GM23248 (cell line): ENCODE measurements around the gene ADAMTSL2. TPM values are rescaled to one million over a fixed set of nuclear protein-coding genes. Genes with fewer than 3 reads are reported as not detected.

ENCODE experiments used
- DNase-seq: peaks from one replicate; pipeline ENCODE4 v3.0.0-alpha.2; 2015
- H2AFZ ChIP-seq: fragments of 200-600 bp; sonication (generic); 2 replicates; pipeline ENCODE4 v1.6.1; 2016; ENCODE audit warnings: antibody characterized with exemption
- H3F3A ChIP-seq: fragments of 200-600 bp; sonication (generic); 2 replicates; pipeline ENCODE4 v1.6.1; 2016; ENCODE audit warnings: mild to moderate bottlenecking, antibody characterized with exemption, mixed run types; ENCODE audit not compliant: insufficient read depth
- H3K27ac ChIP-seq: fragments of 200-600 bp; sonication (generic); 2 replicates; pipeline ENCODE4 v1.5.1; 2016; ENCODE audit warnings: mild to moderate bottlenecking
- H3K27me3 ChIP-seq: fragments of 200-600 bp; sonication (generic); replicated peaks from 2 replicates; pipeline ENCODE4 v1.6.1; 2016; ENCODE audit warnings: mild to moderate bottlenecking; ENCODE audit not compliant: insufficient read depth
- H3K36me3 ChIP-seq: fragments of 200-600 bp; sonication (generic); 2 replicates; pipeline ENCODE4 v1.6.1; 2016; ENCODE audit warnings: low read depth, mild to moderate bottlenecking
- H3K4me1 ChIP-seq: fragments of 200-600 bp; sonication (generic); 2 replicates; pipeline ENCODE4 v1.6.1; 2016; ENCODE audit warnings: mild to moderate bottlenecking; ENCODE audit not compliant: insufficient read depth
- H3K4me2 ChIP-seq: fragments of 200-600 bp; sonication (generic); one replicate; pipeline ENCODE4 v1.6.1; 2016; ENCODE audit warnings: mild to moderate bottlenecking; ENCODE audit not compliant: unreplicated experiment
- H3K4me3 ChIP-seq: fragments of 200-600 bp; sonication (generic); 2 replicates; pipeline ENCODE4 v1.5.1; 2016; ENCODE audit warnings: mild to moderate bottlenecking
- H3K79me2 ChIP-seq: fragments of 200-600 bp; sonication (generic); 2 replicates; pipeline ENCODE4 v1.6.1; 2016; ENCODE audit warnings: mild to moderate bottlenecking; ENCODE audit not compliant: insufficient read depth
- H3K9ac ChIP-seq: fragments of 200-600 bp; sonication (generic); 2 replicates; pipeline ENCODE4 v1.6.1; 2016; ENCODE audit warnings: mild to moderate bottlenecking
- H3K9me2 ChIP-seq: fragments of 200-600 bp; sonication (generic); 2 replicates; pipeline ENCODE4 v1.6.1; 2016; ENCODE audit warnings: mixed run types, mild to moderate bottlenecking, moderate library complexity; ENCODE audit not compliant: insufficient read depth
- H3K9me3 ChIP-seq: fragments of 200-600 bp; sonication (generic); one replicate; pipeline ENCODE4 v1.6.1; 2017; ENCODE audit warnings: low read depth
- H4K20me1 ChIP-seq: fragments of 200-600 bp; sonication (generic); 2 replicates; pipeline ENCODE4 v1.6.0; 2016; ENCODE audit not compliant: insufficient read depth
- EZH2 ChIP-seq: fragments of 200-600 bp; sonication (generic); IDR thresholded peaks from 2 replicates; pipeline ENCODE4 v1.6.1; 2018; ENCODE audit warnings: antibody characterized with exemption, mild to moderate bottlenecking; ENCODE audit not compliant: insufficient read depth, poor library complexity, severe bottlenecking
- EZH2phosphoT487 ChIP-seq: fragments of 200-600 bp; sonication (generic); IDR thresholded peaks from 2 replicates; pipeline ENCODE4 v1.6.1; 2018; ENCODE audit warnings: antibody characterized with exemption, moderate library complexity, mild to moderate bottlenecking, low read depth; ENCODE audit not compliant: insufficient read depth
- WGBS, 2 experiments: methylation state at CpG; one replicate each; pipeline ENCODE4 v1.1.6; 2015 to 2017; ENCODE audit warnings: low lambda C conversion rate in 2 of 2, low coverage in 1 of 2; ENCODE audit errors: missing lambda C conversion rate in 2 of 2; 5-methylcytosine and 5-hydroxymethylcytosine counted together
- in situ Hi-C: fragments of 300-500 bp; cut with MboI; formaldehyde crosslinking; loops from 2 replicates; pipeline ENCODE4 v1.15.0; 2020
- polyA plus RNA-seq: library from polyadenylated mRNA; unstranded; fragments of >200 nt; fragmentation: Nextera tagmentation; extraction: Ambion mirVana; gene quantifications from 2 replicates; pipeline ENCODE4 v1.2.1, GENCODE V29; 2016
- total RNA-seq: library from RNA; depleted of rRNA; stranded (reverse); fragments of >200 nt; shearing (Covaris generic); gene quantifications from 2 replicates; pipeline ENCODE4 v1.2.3, GENCODE V29; 2014

ADAMTSL2 gene
- total and polyA plus RNA-seq, 2 experiments from 2014 or later: 0.11 TPM; not detected in 1

DNA sequence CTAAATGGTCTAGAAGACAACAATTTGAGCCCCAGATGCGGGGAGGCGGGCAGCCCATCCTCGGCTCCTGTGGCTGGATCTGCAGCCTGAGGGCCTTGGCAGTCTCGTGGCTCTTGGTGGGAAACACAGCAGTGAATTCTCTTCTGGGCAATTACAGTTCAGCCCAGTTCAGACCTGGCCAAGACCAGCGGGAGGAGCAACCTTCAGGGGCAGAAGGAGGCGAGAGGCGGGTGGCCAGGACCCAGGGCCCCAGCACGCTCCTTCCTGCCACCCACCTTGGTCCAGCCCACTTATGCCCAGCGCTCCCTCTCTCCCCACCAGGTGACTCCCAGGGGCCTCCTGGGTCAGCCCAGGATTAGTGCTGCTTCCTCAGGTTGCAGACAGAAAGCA lies 17.5 kb upstream of the ADAMTSL2 start:
- H3K27me3 ChIP-seq: peaks cover 13% of the 10 kb centered on the region
- no peaks in the 10 kb centered on the region for H3F3A ChIP-seq
- H4K20me1 ChIP-seq: no peaks in the 10 kb centered on the region
- no peaks in the 10 kb centered on the region for H3K36me3 ChIP-seq
- H3K27ac ChIP-seq: no peak overlapping the region
- in situ Hi-C loops: no loop called here
- no peaks in the 10 kb centered on the region for H3K9me2 ChIP-seq
- H3K4me2 ChIP-seq: no peak overlapping the region
- no peaks in the 10 kb centered on the region for H3K4me1 ChIP-seq
- 77 to 82% methylated on average over 9 of the region's 9 CpGs for WGBS, 2 experiments
- H3K79me2 ChIP-seq: no peaks in the 10 kb centered on the region
- no peak overlapping the region for H2AFZ ChIP-seq
- H3K9ac ChIP-seq: no peak overlapping the region
- DNase-seq: no peak
- H3K4me3 ChIP-seq: no peak overlapping the region
- H3K9me3 ChIP-seq: no peaks in the 10 kb centered on the region
- TF ChIP-seq EZH2phosphoT487: no peak
- TF ChIP-seq EZH2: no peak

DNA sequence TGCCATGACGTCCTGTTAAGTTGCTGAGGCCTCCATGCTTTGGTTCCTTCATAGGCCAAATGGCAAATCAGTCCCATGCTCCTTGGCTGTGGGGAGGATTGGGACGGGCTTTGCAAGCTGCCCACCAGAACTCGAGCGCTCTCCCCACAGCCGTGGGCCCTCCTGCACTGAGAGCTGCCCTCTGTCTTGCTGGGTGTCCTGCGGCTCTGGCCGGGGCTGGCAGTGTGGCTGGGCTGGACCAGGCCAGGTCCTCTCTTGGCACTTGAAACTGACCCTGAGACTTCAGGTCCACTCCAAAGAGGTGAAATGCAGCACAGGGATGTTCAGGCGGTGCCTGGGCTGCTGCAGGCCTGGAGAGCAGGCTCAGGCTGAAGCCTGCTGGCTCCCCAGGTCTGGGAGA lies 16.8 kb upstream of the ADAMTSL2 start:
- Histone ChIP-seq H3K27ac (no peak overlapping the region), H3K27me3 (peaks cover 14% of the 10 kb centered on the region), H3K4me2 (no peak overlapping the region), H3K36me3 (no peaks in the 10 kb centered on the region), H3K9ac (no peak overlapping the region), H3K9me3 (no peaks in the 10 kb centered on the region), H4K20me1 (no peaks in the 10 kb centered on the region), H3K9me2 (no peaks in the 10 kb centered on the region), H3K4me3 (no peak overlapping the region), H3K79me2 (no peaks in the 10 kb centered on the region), H3K4me1 (no peaks in the 10 kb centered on the region), H3F3A (no peaks in the 10 kb centered on the region), H2AFZ (no peak overlapping the region)
- WGBS, 2 experiments: 53 to 58% methylated on average over 8 of the region's 8 CpGs
- no peak for TF ChIP-seq EZH2phosphoT487
- TF ChIP-seq EZH2: no peak
- no peak for DNase-seq
- in situ Hi-C loops: no loop called here

DNA sequence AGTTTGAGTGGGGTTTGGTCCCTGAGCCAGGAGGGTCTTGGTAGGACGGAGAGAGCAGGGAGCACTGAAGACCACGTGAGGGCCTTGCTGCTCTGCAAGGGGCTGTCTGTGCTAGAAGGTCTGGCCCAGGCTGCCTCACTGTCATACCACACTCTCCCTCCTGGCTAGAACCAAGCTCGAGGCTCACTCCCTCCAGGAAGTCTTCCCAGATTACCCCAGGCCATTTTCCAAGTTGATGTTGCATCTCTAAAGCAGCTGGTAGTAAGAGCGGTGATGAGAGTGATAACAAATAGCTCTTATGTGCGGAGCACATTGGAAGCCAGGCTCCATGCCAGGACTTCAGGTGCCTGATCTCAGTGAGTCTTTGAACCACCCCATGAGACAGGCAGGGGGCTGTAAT lies 16.3 kb upstream of the ADAMTSL2 start:
- 71 to 72% methylated on average over 5 of the region's 5 CpGs for WGBS, 2 experiments
- peaks cover 19% of the 10 kb centered on the region for H3K27me3 ChIP-seq
- no peak for TF ChIP-seq EZH2
- TF ChIP-seq EZH2phosphoT487: no peak

DNA sequence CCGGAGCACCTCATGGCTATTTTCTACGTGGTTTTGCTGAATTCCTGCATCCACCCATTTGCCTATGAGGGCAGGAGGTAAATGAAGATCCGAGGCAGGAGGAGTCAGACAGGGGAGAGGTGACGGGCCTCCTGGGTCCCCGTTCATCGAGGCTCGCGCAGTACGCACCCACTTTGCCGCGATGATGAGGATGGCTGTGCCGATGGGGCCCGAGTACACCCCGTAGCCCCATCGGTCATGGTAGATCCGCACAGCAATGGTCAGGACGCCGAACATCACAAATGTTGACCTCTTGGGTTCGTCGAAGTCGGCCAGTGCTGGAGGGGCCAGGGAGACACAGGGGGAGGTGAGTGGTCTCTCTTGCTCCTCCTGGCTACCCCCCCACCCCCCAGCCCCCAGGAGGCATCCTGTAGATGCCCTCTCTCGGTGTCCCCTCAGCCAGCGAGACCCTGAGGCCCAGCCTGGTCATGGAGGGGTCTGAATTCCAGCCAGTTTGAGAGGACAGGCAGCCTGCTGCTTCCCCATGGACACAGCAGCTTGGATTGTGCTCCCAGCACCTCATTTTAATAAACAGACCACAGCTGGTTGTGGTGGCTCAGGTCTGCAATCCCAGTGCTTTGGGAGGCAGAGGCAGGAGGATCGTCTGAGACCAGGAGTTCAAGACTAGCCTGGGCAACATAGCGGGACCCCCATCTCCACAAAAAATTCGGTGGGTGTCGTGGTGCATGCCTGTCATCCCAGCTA lies 15.6 kb upstream of the ADAMTSL2 start:
- H3K4me1 ChIP-seq: no peaks in the 10 kb centered on the region
- no peaks in the 10 kb centered on the region for H3K79me2 ChIP-seq
- H3K36me3 ChIP-seq: no peaks in the 10 kb centered on the region
- no peak overlapping the region for H3K27ac ChIP-seq
- no peaks in the 10 kb centered on the region for H4K20me1 ChIP-seq
- H3K4me3 ChIP-seq: no peak overlapping the region
- TF ChIP-seq EZH2phosphoT487 (no peak), EZH2 (no peak)
- H3K9me2 ChIP-seq: no peaks in the 10 kb centered on the region
- WGBS, 2 experiments: 78 to 82% methylated on average over 21 to 27 of the region's 27 CpGs
- no peak overlapping the region for H3K4me2 ChIP-seq
- H3K27me3 ChIP-seq: peaks cover 26% of the 10 kb centered on the region
- H3K9ac ChIP-seq: no peak overlapping the region
- H2AFZ ChIP-seq: no peak overlapping the region
- no peaks in the 10 kb centered on the region for H3F3A ChIP-seq
- DNase-seq: no peak
- in situ Hi-C loops: no loop called here
- H3K9me3 ChIP-seq: no peaks in the 10 kb centered on the region

More for the DNA sequence above, 16.3 kb upstream of the ADAMTSL2 start:
- H3F3A ChIP-seq: no peaks in the 10 kb centered on the region
- no peaks in the 10 kb centered on the region for H3K79me2 ChIP-seq
- H3K4me2 ChIP-seq: no peak overlapping the region
- H3K9me2 ChIP-seq: no peaks in the 10 kb centered on the region
- DNase-seq: no peak
- H3K9ac ChIP-seq: no peak overlapping the region
- H2AFZ ChIP-seq: no peak overlapping the region
- no peaks in the 10 kb centered on the region for H3K9me3 ChIP-seq
- no peaks in the 10 kb centered on the region for H4K20me1 ChIP-seq
- H3K4me1 ChIP-seq: no peaks in the 10 kb centered on the region
- H3K4me3 ChIP-seq: no peak overlapping the region
- no peaks in the 10 kb centered on the region for H3K36me3 ChIP-seq
- H3K27ac ChIP-seq: no peak overlapping the region
- in situ Hi-C loops: no loop called here
